ENCODE results near the gene CTRB1.
"Not testable (repeated sequence)": the region's sequence is repeated elsewhere in the genome, so short reads cannot be mapped to it uniquely, and the experiment has no call there.

Gene CTRB1

DNA sequence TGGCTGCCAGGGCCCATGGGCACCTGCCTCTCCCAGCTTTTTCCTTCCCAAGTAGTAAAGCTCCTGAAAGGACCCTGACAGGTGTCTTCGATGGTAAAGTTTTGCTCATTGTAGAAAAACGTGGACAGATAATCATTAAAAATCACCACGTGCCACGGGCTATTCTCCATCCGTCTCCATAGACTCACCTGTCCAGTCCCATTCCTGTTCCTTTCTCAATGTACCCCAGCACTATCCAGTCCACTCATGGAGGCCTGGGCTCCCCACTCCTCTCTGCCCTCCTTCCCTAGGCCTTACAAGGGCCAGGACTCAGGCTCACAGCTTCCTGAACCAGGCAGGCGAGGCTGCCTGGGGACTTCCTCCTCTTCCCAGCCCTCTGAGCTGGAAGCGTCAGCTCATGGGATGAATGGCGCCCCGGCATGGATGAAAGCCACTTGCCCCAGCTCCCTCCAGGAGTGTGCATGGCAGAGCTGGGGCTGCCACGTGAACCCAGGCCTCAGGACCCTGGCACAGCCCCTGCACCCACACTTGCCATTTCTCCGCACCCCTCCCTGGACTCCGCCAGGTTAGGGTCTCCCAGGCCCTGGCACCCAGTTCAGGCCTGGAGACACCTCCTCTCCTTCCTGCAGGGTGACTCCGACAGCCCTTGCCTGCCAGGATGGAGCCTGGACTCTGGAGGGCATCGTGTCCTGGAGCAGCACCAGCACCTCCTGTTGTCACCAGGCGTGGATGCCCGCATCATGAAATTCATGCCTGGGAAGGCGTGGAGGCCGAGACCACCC lies 8.8 kb downstream of the CTRB1 start:
- DNase-seq, result no peak

DNA sequence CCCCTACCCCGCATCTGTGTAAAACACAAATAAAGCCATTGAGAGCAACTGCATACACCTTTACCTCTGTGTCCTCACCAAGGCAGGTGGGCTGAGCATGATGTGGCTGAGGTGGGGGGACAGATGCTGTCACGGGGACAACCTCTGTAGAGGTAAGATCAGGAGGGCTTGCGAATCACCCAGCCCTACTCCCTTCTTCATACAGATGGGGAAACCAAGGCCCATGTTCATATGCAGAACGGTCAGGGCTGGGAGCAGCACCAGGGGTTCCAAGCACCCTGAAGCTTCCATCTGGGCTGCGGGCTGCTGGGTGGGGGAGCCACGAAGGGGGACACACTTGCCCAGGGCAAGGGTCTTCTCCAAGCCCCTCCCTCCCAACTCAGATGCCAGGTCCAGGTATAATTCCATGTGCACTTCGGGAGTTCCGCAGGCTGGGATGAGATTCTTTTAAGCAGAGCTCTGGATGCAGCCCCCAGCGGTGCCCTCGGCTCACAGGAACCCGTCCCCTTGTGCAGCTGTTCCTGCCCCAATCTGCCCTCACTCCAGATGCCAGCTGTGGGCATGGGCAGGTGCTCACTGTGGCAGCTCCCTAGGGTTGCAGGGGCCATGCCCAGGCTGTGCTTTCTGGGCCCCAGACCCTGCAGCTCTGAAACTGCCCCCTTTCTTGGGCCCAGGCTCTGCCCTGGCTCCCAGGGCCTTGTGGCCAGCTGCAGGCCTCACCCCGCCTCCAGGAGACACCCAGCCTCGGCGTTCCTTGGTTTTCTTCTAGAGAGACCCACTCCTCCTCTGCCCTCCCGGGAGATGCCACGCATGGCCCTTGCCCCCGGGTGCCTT lies 9.6 kb downstream of the CTRB1 start:
- DNase-seq, result no peak

DNA sequence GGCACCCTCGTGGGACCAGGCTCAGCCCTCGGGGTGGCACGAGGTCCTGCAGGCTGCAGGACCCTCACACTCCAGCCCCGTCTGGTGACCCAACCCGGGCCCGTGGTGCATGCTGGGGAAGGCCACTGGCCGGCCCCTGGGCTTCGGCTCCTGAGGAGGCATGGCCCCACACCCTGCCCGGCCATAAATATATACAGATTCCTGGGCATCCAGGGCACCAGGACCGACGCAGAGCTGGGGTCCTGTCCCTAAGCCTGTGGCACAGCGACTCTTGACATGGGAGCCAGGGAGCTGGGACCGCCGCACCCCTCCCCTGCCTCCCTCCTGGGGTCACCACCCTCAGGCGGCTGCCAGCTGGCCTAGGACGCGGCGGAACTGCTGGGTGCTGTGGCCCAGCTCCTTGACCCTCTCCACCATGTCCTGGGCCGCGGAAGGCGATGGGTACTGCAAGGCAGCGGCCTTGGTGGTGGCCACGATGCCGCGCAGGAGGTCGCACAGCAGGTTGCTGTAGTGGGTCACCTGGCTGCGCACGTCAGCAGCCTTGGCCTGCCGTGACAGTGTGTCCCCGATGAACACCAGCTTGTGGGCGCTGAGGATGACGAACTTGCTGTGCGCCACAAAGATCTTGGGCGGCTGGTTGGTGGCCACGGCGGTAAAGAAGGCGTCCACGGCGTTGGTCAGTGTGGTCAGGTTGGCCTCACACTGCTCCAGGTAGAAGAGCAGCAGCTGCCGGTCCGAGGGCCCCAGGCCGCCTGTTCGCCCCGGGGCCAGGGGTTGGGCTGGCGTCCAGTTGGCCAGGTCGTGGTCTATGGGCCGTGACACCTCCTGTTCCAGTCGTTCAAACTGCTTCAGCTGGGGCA lies 10.6 kb downstream of the CTRB1 start:
- DNase-seq, result no peak

DNA sequence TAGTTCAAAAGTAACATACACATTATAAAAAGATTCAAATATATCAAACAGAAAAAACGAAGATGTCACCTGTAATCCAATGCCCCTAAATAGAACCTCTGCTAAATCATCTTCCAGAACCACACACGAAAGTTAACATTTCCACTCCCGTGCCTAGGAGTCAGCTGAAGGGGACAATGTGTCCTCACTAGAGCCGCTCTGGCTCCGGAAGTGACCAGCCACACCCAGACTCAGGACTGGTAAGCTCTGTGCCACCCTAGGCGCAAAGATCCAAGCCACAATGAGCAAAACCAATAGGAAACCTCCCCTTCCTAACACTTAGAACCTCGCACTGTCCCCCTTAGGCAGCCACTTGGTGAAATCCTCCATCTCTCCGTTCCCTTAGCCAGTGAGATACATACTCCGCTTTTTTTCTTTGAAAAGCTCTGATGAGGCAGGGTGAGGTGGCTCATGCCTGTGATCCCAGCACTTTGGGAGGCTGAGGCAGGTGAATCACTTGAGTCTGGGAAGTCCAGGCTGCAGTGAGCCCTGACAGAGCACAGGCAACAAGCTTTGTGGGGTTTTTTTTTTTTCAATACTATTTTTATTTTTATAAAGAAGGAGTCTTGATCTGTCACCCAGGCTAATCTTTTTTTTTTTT lies 11.8 kb downstream of the CTRB1 start:
- DNase-seq, result no peak

DNA sequence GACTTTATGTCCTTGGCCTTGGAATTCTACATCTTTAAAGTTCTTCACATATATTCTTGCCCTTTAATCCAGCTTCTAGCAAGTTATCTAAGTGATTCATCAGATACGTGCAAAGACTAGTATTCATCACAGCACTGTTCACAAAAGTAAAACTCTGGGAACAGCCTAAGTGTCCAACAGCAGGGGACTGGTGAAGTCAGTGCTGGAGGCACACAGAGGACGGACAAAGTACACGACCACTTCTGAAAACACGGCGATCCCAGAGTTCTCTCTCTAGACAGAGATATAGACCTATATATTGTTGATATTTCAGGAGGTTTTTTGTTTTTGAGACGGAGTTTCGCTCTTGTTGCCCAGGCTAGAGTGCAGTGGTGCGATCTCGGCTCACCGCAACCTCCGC lies 12.8 kb downstream of the CTRB1 start:
- DNase-seq, result no peak

DNA sequence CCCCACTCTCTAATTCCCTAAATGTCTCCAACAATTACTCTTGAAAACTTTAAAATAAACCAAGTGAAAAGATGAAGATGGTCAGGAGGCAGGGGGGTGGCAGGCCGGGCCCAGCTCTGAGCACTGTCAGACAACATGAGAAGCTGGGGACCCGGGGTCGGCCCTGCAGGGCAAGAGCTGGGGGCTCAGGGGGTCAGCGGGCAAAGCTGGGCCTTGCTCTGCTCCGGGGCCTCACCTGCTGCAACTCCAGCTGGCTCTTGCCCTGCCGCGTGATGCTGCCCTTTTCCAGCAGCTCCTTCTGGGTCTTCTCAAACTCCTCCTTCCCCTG lies 14.8 kb downstream of the CTRB1 start:
- no peak for DNase-seq

DNA sequence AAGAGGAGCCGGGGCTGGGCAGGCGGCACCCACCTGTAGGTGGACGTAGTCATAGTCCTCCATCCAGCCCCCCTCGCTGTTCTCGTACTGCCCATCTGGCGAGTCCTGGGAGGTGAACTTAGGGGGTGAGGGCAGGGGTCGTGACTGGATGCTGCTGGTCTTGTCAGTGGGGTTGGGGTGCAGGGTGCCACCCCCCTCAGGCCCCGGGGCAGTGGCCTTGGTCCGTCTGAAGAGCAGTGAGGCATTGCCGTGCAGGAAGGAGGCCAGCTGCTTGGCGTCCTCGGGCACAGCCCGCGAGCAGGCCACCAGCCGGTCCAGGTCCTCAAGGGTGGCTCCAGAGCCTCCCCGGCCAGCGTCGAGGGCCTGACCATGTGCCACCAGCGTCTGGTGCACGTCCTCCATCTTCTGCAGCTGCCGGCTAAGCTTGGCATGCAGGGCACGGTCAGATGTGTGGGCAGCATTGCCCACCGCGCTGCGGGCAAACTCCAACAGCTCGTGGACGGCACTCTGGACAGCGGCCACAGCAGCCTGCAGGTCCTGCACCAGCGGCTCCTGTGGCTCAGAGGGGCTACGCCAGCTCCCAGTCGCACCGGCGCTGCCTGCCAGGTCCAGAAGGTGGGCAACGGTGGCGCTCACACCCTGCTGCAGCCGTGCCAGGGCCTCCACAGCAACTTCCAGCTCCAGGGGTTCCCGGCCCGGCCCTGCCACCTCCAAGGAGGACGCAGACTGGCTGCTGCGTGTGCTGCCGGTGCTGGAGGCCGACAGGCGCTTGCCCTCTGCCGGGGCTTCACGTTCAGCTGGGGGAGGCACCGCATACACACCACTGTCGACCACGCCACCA lies 16.3 kb downstream of the CTRB1 start:
- DNase-seq, result no peak

DNA sequence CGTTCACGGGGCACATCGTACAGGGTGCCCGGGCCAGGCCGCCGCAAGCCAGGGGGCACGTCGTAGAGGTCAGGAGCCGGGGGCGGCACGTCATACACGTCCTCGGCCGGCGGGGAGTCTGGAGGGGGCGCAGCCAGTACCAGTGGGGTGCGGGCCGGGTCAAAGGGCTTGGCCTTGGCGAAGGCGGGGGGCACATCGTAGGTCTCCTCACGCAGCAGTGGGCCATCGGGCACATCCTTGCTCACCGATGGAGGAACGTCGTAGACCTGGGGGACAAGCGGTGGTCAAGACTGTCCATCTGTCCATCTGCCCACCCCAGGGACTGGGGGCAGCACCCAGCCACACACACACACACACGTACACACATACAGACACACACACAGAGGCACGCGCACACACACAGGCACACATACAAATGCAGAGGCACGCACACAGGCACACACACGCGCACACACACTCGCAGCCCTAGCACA lies 17.0 kb downstream of the CTRB1 start:
- DNase-seq, result no peak

DNA sequence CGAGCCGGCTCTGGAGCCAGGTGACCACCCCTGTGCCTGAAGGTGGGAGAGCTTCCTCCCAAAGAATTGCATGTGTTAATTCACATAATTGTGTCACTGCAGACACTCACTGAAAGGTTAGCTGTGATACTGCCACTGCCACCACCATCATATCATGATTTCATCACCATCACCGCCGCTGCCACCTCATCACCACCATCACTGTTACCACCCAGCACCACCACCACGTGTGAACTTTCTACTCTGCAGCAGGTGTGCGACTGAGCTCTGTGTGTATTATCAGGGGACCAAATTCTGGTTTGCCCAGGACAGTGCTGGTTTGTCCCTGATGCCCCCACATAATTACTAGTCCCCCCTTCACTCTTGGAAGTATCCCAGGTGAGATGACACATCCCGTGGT lies 17.4 kb downstream of the CTRB1 start:
- no peak for DNase-seq

DNA sequence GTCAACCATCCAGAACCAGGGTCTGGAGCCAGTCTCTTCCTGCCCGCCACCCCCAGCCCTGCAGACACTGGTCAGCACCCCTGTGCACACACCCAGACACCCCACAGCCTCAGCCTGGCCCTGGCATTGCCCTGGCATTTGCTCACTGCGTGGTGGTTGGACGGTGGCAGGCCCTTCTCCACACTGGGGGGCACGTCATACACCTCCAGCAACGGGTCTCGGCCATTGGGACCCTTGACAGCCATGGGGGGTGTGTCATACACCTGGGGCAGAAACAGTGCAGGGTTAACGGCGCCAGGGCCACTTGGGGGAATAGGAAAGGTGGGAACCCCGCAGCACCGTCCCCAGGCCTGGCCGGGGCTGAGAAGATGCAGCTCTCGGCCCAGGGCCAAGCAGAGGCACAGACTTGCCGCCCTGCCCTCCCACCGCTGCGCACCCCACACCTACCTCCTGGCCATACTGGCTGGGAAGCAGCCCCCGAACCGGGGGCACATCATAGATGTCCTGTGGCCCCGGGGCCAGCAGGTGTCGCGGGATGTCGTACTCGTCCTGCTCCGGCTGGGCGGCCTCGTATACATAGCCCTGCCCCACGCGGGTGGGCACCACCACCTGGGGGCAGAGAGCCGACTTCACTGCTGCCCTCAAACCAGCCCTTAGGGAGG lies 18.1 kb downstream of the CTRB1 start:
- DNase-seq, result no peak

DNA sequence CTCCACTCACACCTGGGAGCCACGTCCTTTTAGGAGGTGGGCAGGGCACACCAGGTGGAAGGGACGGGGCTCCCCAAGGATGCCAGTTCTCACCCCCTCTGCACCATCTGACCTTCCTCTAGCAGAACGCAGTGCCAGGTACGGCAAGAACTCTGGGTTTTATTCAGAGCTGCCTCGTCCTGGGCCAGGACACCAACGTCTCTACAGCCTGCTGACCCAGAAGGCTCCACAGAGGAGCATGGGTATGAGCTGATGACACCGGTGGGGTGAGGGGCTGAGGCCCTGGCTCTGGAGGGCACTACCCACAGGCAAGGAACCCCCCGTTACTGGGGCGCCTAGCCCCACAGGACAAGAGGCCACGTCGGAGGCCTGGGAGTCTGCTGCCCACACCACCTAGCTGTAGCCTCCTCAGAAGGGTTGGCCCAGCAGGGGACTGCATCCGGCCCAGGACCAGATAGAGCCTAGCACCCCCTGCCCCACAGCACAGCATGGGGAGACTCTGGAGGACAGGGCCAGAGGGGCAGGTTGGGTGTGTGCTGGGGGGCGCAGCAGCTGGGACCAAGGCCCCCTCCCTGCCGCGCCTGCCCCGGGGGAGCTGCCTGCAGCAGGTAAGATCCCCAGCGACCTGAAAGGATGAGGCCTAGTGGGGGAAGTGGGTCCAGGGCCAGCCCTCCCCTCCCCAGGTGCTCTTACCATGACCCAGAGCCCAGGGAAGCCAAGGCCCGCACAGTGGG lies 18.8 kb downstream of the CTRB1 start:
- DNase-seq, result no peak

DNA sequence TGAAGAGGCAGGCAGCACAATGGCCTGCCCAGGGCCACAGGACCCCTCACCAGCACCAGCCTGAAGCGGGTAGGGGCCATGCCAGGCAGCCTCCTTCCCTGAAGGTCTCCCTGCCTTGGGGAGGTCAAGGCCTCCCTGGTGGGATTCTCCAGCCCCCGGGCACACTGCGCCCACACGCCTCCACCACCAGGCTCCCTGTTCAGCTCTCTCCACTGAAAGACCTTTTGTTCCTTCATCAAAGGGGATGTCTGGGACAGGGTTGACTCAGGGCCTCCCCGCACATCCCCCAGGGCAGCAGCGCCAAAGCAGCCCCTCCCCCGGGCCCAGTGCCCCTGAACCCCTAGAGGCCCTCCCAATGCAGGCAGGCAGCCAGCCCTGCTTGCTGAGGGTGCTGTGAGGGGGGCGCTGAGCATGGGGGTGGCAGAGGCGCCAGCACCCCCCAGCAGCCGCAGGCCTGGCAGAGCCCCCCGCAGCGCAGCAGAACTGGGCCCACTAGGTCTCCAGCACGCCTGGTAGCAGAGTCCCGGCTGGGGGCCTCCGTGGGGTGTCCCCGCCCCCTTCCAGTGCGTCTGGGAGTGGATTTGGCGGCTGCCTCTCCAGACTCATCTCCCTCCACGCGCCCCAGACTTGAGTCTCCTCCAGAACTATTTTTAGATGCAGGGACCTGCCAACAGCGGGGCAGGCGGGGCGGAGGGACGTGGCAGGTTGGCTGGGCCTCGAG lies 19.5 kb downstream of the CTRB1 start:
- no peak for DNase-seq

DNA sequence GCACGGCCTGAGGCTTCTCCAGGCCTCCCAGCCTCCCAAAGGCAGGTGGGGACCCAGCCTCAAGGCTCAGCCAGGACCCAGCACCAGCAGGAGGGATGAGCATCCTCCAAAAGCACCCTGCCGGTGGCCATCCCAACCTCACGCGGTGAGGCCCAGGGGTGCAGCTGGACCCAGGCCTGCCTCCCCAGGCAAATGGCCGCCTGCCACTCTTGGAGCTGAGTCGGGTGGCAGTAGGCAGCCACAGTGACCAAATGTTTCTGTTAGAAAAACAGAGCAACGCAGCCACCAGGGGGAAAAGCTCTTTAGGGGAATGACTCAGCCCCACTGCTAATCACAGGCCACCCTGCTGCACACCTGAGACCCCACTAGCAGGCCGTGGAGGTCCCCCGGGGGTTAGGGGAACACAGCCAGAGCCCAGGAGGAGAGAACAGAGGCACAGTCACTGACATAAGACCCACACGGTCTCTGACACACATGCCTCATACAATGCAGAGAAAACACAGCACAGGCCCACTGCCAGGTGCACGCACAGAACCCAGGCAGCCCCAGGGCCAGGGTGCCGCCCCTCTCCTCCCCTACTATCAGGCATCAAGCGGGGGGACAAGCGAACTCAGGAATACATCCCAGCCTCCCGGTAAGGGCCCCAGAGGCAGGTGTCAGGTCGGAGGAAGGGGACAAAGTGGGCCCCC lies 20.2 kb downstream of the CTRB1 start:
- DNase-seq, result no peak

DNA sequence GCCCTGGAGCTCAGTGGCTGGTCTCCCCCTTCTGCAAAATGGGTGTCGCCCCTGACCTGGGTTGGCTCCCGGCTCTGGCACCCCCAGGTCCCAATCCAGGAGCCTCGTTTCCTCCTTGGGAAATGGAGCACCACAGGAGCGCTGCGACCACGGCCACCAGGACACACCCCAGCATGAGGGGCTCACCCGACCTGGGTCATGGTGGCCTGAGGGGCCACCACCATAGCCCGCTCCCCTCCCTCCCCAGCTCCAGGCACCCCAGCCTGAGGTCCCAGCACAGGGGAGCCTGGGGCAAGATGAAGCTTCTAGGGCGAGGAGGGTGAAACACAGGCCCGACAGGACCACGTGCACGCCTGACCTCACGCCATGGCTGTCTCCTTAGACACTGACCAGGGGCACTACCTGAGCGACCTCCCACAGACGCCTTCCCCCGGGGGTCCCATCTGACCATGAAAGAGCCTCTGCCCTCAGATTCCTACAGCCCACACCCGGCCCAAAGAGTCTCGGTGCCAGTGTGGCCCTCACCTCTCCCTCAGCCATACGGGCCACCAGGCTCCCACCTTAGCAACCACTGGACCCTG lies 20.8 kb downstream of the CTRB1 start:
- DNase-seq, result no peak

DNA sequence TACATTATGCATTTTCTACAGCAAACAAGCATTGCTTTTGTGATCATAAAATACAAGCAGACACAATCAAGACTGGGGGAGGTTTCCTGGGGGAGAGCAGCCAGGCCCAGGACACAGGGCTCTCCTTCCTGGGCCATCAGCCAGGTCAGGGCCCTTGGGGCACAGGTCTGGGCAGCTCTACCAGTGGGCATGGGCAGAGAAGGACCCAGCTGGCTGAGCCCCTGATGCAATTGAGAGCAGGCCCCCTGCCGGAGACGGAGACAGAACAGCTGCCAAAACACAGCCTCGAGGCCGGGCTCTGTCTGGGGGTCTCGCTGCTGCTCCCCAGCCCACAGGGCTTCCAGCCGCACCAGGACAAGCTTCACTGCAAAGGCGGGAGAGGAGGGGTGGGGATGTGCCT lies 21.8 kb downstream of the CTRB1 start:
- DNase-seq, result not testable (repeated sequence)

DNA sequence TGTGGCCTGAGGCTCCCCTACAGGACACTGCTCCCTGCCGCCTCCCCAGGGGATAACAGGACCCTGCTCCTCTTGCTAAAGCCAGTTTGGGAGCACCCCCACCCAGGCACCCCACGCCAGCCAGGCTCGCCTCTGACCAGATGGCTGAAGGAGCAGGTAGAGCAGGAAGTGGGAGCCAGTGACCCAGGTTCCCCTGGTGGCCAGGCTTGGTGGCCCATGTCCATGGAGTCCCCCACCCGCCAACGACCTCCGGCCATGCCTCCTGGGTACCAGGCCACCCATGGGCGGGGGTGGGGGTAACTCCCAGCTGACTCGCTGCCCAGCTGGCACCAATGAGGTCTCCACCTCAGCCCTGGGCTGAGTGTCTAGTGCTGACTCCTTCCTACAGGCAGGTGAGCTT lies 22.6 kb downstream of the CTRB1 start:
- DNase-seq, result no peak

DNA sequence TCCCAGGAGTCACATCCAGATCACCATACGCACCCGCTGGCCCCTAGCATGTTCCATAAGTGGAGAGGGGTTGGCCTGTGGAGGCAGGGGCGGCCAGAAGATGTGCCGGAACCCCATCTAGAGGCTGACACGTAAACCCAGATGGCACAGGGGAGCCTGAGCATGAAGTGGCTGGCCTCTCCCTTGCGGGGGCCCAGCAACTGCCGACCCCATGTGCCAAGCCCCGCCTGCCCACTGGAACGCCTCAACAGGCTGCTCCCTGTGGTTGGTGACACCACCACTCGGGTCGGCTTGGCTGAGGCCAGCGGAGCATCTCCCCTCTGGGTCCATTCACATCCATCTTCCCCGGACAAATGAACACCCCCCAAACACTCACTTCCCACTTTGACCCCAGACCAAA lies 23.2 kb downstream of the CTRB1 start:
- DNase-seq, result no peak

DNA sequence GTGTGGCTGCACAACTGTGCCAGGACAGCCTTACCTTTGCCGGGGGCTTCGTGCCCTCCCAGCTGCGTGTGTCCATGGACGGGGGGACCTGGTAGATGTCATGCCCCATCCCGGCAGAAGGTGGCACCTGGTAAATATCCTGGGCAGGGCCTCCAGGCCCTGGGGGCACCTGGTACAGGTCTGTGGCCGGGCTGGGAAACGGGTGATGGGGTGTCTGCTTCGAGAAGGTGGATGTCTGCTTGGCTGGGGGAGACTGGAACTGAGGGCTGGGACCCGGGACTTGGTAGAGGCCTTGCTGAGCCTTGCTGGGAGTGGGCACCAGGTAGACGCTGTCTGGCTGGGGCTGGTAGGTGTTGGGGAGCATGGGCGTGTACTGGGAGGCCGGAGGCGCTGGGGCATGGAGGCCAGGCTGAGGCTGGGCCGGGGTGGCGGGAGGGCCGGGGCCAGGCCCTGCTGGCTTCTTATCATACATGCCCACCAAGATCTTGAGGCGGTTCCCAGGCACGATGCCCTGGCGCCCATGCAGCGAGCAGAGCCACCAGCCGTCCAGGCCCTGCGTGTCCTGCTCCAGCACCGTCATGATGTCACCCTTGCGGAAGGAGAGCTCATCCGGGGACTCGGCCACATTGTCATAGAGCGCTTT lies 23.8 kb downstream of the CTRB1 start:
- DNase-seq, result not testable (repeated sequence)

Data from NCI-H526 treated with DMSO at 0.1 percent for 48 hours (cell line).